GM19099 (cell line): ENCODE data around the gene SCARF2.

Experiments
- POLR2A ChIP-seq: IDR thresholded peaks from 3 replicates; pipeline ENCODE4 v1.6.1; 2011; ENCODE audit warnings: low read depth; ENCODE audit not compliant: insufficient read length; ENCODE audit errors: extremely low read depth

The SCARF2 gene

DNA sequence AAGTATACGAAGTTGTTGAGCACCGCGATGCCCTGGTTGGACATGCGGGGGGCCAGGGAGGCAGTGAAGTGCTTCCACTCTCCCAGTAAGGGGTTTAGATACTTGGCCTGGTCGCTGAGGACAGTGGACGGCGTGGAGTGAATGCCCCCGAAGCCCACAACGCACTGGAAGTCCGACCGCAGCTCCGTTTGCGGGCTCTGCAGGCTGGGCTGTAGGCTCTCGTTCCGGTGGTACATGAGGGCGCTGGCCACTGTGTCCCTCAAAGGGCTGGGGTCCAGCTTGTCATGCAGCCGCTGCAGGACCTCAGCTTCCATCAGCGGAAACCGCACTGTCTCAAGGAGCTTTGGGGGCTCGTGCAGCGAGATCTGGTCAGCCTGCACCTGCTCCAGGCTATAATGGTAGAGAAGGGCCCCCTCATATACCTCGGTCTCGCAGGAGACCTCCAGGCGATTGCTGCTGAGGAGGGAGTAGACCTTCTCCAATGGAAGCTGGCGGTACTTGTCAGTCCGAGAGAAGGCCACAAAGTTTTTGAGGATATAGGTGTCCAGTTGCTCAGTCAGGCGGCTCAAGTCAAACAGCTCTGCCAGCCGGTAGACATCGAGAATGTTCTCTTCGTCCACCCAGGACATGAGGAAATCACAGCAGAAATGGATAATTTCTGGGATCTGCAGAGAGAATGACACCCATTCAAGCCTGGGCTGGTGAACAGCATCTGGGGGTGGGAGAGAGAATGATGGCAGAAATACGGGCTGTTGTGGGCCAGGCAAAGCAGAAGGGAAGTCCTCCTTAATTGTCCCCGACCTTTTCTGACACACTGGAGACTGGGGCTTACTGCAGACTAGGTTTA, 27.5 kb upstream of the SCARF2 start:
- TF ChIP-seq POLR2A, result no peak

DNA sequence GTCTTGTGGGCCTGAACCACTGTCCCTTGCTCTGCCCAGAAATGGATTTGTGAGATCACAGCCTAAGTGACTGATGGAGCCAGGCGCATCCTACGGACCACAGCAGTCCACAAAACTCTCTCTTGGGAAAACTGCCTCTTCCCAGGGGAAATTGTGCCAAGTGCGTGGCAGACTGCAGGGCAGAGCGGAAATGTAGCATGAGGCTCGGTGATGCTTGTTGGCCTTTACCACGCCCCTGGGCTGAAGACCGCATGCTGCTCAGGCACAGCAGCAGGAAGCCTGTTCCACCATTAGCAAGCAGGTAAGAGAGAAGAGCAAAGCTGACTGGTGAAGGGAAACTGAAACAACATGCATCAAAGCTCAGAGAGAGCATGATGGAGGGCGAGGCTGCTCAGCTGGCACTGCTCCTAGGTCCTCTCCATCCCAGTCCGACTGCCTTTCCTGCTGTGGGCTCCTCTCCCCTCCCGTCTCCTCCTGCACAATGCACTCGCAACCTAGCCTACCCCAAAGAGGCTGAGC, 26.5 kb upstream of the SCARF2 start:
- no peak for TF ChIP-seq POLR2A

DNA sequence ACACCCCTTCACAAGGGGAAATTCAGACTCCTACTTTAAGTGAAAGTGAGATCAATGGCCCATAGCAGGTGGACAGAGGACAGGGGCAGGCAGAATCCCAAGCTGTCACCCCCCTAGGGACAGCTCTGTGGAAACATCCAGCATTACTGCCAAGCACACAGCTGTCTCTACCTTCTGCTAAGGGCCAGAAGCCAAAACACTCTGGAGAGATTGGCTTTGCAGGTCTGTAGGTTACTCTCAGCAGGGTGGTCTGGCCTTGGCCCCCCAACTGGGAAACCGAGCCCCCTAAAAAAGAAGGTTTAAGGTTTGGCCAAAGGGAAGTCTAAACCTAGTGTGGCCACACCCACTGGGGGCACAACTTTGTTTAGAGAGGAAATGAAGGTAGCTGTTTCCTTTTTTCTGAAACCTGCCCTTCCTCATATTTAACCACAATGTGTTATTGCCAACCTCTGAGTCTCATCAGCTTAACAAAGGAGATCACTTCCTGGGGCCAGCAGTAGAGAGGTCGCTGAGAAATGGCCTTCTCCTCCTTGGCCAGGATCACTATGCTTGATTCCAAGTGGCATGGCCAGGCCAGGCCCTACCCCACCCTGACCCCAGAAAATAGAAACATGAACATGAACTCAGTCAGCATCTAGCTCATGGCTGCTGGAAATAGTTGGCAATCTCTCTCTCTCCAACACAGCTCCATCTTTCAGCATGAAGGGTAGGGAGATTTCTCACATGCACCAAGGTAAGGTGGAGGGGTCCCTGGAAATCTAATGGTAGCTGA, 25.9 kb upstream of the SCARF2 start:
- TF ChIP-seq POLR2A, result no peak

DNA sequence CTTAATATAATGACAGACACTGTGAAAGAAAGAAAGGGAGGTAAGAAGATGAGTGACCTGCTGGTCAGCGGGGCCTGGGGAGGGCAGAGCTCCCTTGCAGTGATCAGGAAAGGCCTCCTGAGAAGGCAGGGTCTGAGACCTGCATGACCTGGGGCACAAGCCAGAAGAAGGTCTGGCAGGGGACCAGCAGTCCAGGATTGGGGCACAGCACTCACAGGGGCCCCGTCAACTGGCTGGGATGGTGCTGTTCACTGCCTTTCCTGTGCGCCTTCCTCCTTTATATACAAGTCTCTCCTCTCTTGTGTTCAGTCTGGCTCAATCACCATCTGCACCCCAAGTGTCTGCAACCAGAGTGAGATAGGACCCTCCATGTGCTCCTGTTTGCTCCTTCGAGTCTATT, 22.2 kb upstream of the SCARF2 start:
- TF ChIP-seq POLR2A, result no peak

DNA sequence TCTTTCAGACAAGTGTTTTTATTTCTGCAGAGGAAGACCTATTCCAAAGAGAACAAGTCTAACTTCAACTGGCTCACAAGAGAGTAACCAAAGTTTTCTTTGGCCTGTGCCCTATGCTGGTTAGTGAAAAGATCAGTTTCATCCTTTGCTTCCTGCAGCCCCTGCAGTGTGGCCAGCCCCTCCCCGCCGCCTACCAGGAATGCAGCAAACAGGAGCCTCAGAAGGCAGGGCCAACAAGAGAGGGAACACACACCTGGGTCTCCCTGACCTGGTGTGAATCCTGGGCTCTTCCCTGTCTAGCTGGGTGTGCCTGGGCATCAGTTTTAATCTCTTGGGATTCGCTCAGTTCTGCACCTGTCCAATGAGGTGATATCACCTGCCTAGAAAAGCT, 21.5 kb upstream of the SCARF2 start:
- TF ChIP-seq POLR2A, result no peak

DNA sequence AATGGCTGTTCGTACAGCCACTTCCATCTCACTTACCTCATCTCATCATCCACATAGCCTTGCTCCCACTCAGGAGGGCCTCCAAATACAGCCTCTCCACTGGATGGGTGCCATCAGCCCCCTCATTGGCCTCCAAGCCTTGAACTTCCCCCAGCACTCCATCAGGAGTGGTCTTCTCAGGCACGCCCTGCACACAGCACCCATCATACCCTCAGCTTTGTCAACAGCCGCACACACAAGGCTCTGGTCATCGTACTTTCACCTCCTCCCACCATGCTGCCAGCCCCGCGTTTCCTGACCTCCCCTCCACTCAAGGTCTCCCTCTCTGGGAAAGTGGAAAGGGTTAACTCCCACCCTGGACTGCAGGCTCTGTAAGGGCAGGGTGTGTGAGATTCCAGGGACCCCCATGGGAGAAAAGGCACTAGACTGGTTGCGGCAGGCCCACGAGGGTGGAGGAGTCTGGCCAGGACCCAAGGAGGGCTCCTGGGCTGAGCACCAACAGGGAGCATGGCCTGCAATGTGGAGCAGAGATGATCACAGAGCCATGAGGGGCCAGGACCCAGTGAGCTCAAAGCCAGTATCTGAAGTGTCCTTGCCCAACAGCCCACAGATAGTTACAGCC, 21.0 kb upstream of the SCARF2 start:
- no peak for TF ChIP-seq POLR2A

DNA sequence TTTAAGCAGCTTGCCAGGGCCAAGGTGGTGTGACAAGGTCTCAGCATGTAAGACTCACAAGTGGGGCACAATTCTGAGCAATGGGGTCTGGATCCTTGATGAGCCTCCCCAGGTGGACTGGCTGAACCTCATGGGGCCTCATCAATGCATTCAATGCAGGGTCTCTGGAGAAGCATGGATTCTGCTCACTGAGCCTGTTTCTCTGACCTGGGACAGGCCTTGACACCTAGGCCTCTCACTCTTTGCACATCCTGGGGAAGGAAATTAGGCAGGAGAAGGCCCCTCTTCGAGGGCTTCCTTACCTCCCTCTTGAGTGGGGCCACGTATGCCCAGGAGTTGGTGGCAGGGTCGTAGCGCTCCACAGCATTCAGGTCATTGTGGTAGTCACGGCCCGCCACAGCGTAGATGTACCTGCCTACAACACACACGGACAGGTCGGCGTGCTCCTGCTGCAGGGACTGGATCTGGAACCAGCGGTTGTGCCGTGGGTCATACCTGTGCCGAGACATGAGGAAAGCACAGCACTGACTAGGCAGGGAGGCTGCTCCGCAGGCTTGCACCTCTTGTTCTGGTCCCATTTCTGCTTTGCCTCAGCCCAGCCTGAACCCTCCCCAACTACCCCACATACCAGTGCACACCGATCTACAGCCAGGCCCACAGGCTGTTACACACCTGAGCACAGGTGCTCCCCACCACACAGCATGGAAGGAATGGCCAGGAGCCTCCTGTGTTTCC, 20.0 kb upstream of the SCARF2 start:
- no peak for TF ChIP-seq POLR2A

DNA sequence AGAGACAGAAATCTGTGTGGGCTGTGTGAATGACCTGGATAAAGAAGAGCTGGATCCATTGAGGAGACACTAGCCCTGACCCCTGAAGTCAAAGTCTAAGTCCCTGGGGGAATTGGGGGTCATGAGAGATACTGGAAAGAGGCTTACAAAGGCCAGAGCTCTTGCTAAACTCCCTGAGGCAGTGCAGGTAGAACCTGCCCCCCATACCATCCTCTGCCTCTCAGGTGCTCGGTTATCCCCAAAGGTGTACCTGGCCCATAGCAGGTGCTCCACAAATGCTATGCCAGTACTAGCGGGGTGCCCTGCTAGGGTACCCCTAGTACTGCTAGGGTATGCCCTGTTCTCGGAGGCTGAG, 19.1 kb upstream of the SCARF2 start:
- TF ChIP-seq POLR2A, result no peak

DNA sequence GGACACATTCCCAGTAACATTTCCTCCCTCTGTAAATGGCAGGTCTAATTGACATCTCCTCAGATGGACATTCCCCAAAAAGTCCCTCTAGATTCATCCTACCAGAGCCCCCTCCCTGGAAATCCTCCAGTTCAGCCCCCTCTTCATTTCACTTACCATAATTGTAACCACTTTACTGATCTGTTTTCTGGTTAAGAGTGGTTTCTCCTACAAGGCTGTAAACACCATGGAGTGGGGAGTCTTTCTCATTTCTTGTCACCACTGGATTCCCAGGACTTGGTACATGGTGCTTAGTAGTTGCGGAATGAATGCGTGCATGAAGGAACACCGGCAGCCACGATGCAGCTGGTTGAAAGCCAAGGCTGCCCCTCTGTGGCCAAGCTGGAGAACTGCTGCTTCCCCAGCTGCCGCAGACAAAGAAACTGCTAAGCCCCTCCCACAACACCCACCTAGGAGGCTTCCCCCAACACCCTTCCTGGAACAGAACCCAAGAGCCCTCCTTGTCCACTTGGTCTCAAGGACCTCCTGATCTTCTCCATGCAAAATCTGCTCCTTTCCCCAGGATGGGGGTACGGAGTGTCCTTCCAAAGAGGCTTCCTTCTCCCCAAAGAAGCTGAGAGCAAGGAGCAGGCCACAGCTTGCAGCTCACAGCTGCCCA, 18.6 kb upstream of the SCARF2 start:
- TF ChIP-seq POLR2A, result no peak

DNA sequence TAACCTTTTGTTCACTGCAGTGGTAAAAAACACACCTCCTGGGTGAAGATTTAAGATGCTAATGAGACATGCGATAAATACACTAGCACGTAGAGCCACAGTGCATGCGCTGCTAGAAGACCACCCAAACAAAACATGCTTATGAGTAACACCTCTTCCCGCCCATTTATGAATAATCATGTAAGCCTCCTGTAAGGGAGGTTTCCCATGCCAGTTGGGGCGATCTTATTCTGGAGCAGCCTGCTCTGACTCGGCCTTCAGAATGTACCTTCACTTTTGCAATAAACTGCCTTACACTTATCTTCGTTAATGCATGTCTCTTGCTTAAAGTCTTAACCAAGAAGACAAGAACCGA, 18.1 kb upstream of the SCARF2 start:
- TF ChIP-seq POLR2A, result no peak

DNA sequence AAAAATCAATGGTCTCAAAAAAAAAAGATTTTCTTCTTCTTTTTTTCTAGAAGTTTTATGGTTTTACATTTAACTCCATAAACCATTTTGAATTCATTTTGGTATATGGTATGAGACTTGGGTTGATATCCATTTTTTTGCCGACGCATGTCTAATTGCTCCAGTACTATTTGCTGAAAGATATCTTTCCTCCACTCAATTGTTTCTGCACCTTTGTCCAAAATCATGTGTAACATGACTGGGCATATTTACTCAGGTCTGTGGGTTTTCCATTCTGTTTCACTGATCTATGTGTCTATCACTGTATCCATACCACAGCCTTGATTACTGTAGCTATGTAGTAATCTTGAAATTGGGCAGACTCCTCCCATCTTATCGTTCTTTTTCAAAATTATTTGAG, 15.6 kb upstream of the SCARF2 start:
- TF ChIP-seq POLR2A, result no peak

DNA sequence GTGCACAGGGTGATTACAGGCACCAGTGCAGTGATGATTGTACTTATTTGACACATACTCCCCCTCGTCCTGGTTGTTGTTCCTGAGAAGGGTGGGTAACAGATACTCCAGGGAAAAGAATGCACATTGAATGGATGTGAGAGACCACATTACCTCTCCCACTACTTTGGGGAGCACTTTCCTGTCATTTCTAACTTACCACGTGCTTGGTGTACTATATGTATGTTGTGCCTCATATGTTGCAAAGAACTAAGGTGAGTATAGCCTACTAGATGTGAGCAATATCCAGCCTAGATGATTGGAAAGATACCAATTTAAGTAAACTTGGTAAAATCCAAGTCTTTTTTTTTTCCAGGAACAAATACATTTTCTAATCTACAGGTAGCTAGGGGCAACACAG, 14.3 kb upstream of the SCARF2 start:
- TF ChIP-seq POLR2A, result no peak

DNA sequence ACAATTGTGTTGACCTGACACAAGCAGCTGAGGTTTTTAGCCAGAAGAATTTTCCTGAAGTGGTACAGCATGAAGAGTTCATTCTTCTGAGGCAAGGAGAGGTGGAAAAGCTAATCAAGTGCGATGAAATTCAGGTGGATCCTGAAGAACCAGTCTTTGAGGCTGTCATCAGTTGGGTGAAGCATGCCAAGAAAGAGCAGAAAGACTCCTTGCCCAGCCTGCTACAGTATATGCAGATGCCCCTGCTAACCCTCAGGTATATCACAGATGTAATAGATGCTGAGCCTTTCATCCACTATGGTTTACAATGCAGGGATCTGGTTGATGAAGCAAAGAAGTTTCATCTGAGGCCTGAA, 12.9 kb upstream of the SCARF2 start:
- TF ChIP-seq POLR2A, result no peak

DNA sequence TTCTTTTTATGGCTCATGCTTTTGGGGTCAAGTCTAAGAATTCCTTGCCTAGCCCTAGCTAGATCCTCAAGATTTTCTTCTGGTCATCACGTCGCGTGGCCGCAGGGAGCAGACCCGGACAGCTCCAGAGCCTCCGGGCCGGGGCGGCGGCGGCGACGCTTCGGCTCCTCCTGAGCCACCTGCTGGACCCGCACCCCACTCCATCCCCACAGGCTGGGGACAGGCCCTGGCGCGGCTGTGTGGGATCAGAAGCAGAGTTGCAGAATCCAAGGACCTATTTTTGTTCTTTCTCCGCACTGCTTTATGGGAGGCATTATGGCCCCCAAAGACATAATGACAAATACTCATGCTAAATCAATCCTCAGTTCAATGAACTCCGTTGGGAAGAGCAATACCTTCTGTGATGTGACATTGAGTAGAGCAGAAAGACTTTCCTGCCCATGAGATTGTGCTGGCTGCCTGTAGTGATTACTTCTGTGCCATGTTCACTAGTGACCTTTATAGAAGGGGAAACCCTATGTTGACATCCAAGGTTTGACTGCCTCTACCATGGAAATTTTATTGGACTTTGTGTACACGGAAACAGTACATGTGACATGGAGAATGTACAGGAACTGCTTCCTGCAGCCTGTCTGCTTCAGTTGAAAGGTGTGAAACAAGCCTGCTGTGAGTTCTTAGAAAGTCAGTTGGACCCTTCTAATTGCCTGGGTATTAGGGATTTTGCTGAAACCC, 12.4 kb upstream of the SCARF2 start:
- no peak for TF ChIP-seq POLR2A
